Aorta (tissue), 5 donors: Measurements from ENCODE around the gene NAV1. TPM values are rescaled to one million over a fixed set of nuclear protein-coding genes. Genes with fewer than 3 reads are reported as not detected.

Experiments used
- ATAC-seq: fragments of 200-7000 bp; cut with Tn5 transposase; one replicate; pipeline ENCODE4 v1.9.1; 2022; ENCODE audit warnings: moderate library complexity; ENCODE audit not compliant: low FRiP score
- DNase-seq, 2 donors: peaks; one replicate each; pipeline ENCODE4 v3.0.0-alpha.2; 2020
- H3K27ac ChIP-seq, 2 donors: one replicate each; pipeline ENCODE4 v1.5.1; 2013; ENCODE audit warnings: low read length in 2 of 2, mild to moderate bottlenecking in 2 of 2, moderate library complexity in 2 of 2, control low read depth in 1 of 2, inconsistent platforms in 1 of 2, low read depth in 1 of 2
- H3K27me3 ChIP-seq, 2 donors: one replicate each; pipeline ENCODE4 v1.6.1; 2013; ENCODE audit warnings: control low read depth in 1 of 2, low read length in 1 of 2, mild to moderate bottlenecking in 1 of 2, moderate library complexity in 1 of 2; ENCODE audit not compliant: insufficient read depth in 2 of 2, control insufficient read depth in 1 of 2
- H3K36me3 ChIP-seq, 2 donors: one replicate each; pipeline ENCODE4 v1.6.1; 2013; ENCODE audit warnings: control low read depth in 1 of 2, low read length in 1 of 2, mild to moderate bottlenecking in 1 of 2; ENCODE audit not compliant: insufficient read depth in 2 of 2, control insufficient read depth in 1 of 2
- H3K4me1 ChIP-seq, 2 donors: one replicate each; pipeline ENCODE4 v1.6.1; 2013; ENCODE audit warnings: low read length in 2 of 2, control low read depth in 1 of 2, mild to moderate bottlenecking in 1 of 2, moderate library complexity in 1 of 2; ENCODE audit not compliant: insufficient read depth in 2 of 2, control insufficient read depth in 1 of 2
- H3K4me3 ChIP-seq, 2 donors: one replicate each; pipeline ENCODE4 v1.5.1; 2013; ENCODE audit warnings: low read length in 2 of 2, control low read depth in 1 of 2, mild to moderate bottlenecking in 1 of 2
- H3K9me3 ChIP-seq: one replicate; pipeline ENCODE4 v1.6.1; 2013; ENCODE audit warnings: mild to moderate bottlenecking, low read length; ENCODE audit not compliant: control insufficient read depth
- WGBS, 2 donors: extraction: QIAGEN DNeasy Blood & Tissue Kit; methylation state at CpG; one replicate each; pipeline ENCODE4 v1.1.7; 2013; 5-methylcytosine and 5-hydroxymethylcytosine counted together
- intact Hi-C, 2 donors: fragments of 100-400 bp; cut with DNase I; formaldehyde crosslinking; loops; one replicate each; pipeline versions ENCODE4 v1.14.2 to v1.15.0; 2022
- polyA plus RNA-seq, 2 donors: library from polyadenylated mRNA; stranded (reverse); fragments of 200-250 nt; gene quantifications; one replicate each; pipeline ENCODE4 v1.2.3, GENCODE V29; 2013
- total RNA-seq, 2 donors: library from RNA; stranded (reverse); fragmentation: NEBNext Ultra II Directional; extraction: Animal tissue kit (Norgen Biotek cat#: 25700); gene quantifications; one replicate each; pipeline ENCODE4 v1.2.1, GENCODE V29; 2021
- donor health status: healthy with polysubstance abuse.
- donor health status: Bipolar disorder and iron deficiency.
- donor health status: DM: no; HTN: no; CAD: no.
- donor health status: DM: no; HTN: no; CAD: no.
- donor health status: DM: yes; HTN: yes; CAD: no.

Gene NAV1
- total and polyA plus RNA-seq, 4 donors: 8.3 to 236 (median 100) TPM

- WGBS, 2 donors: 79 to 81% methylated on average over 3 of the region's 3 CpGs
- intact Hi-C loops: no loop called here
Observed at GRCh38 chr1:201528631-201529252, 10.2 kb upstream of the NAV1 start.

GRCh38 chr1:201530741-201531531 is 8.0 kb upstream of the NAV1 start:
- Histone ChIP-seq H3K36me3 (no peaks in the 10 kb centered on the region), H3K9me3 (no peaks in the 10 kb centered on the region), H3K4me1 (peaks cover 1 to 3% of the 10 kb centered on the region in 2 donors), H3K27ac (peak overlapping the region in 1 of 2 donors; percentile 27), H3K4me3 (no peak overlapping the region), H3K27me3 (no peaks in the 10 kb centered on the region)
- peak; percentile 94 for ATAC-seq
- DNase-seq: peak; percentile 92 to 96
- intact Hi-C loops: loop anchor here (2.0 to 10.0 kb wide), 4 partner anchors 174 to 424 kb away; partner anchors contain the start of genes SHISA4 (in 1 of the 2) and TIMM17A (in 1 of the 2)
- 6 to 7% methylated on average over 26 of the region's 26 CpGs for WGBS, 2 donors

More at GRCh38 chr1:201528631-201529252, 10.2 kb upstream of the NAV1 start:
- H3K27ac ChIP-seq: no peak overlapping the region
- H3K36me3 ChIP-seq: no peaks in the 10 kb centered on the region
- no peak overlapping the region for H3K4me3 ChIP-seq
- no peaks in the 10 kb centered on the region for H3K27me3 ChIP-seq
- no peaks in the 10 kb centered on the region for H3K9me3 ChIP-seq
- ATAC-seq (no peak), DNase-seq (no peak)
- no peaks in the 10 kb centered on the region for H3K4me1 ChIP-seq

- no peaks in the 10 kb centered on the region for H3K36me3 ChIP-seq
- 43 to 51% methylated on average over 9 of the region's 9 CpGs for WGBS, 2 donors
- peak; percentile 22 for ATAC-seq
- no peaks in the 10 kb centered on the region for H3K27me3 ChIP-seq
- H3K9me3 ChIP-seq: no peaks in the 10 kb centered on the region
- no peak overlapping the region for H3K27ac ChIP-seq
- no peak overlapping the region for H3K4me3 ChIP-seq
- intact Hi-C loops: loop anchor here (2.0 to 10.0 kb wide), 4 partner anchors 173 to 423 kb away; partner anchors contain the start of genes SHISA4 (in 1 of the 2) and TIMM17A (in 1 of the 2)
- no peak for DNase-seq
- peaks cover 1 to 3% of the 10 kb centered on the region in 2 donors for H3K4me1 ChIP-seq
Observed at GRCh38 chr1:201531551-201532425, 7.1 kb upstream of the NAV1 start.

- no peaks in the 10 kb centered on the region for H3K9me3 ChIP-seq
- intact Hi-C loops: loop anchor here in 1 of 2 donors (5.0 to 10.0 kb wide), 3 partner anchors 258 to 421 kb away; partner anchors contain the start of genes SHISA4 and TIMM17A
- H3K4me3 ChIP-seq: no peak overlapping the region
- no peak overlapping the region for H3K27ac ChIP-seq
- peaks cover 1 to 5% of the 10 kb centered on the region in 2 donors for H3K4me1 ChIP-seq
- H3K27me3 ChIP-seq: no peaks in the 10 kb centered on the region
- H3K36me3 ChIP-seq: no peaks in the 10 kb centered on the region
- DNase-seq (no peak), ATAC-seq (no peak)
- WGBS, 2 donors: 12 to 17% methylated on average over 4 of the region's 4 CpGs
Observed at GRCh38 chr1:201533836-201534235, 5.1 kb upstream of the NAV1 start.

- Histone ChIP-seq H3K4me3 (no peak overlapping the region), H3K36me3 (no peaks in the 10 kb centered on the region), H3K9me3 (no peaks in the 10 kb centered on the region), H3K27ac (peak overlapping the region; percentile 39 to 74), H3K27me3 (no peaks in the 10 kb centered on the region), H3K4me1 (peaks cover 1 to 5% of the 10 kb centered on the region in 2 donors)
- DNase-seq: peak in 1 of 2 donors; percentile 67
- 19% methylated on average over 6 of the region's 6 CpGs for WGBS, 2 donors
- intact Hi-C loops: loop anchor here in 1 of 2 donors (10.0 kb wide), 2 partner anchors 350 to 420 kb away; partner anchors contain the start of genes SHISA4 and TIMM17A
- no peak for ATAC-seq
Observed at GRCh38 chr1:201535046-201535918, 3.6 kb upstream of the NAV1 start.

GRCh38 chr1:201535919-201536245 is 3.0 kb upstream of the NAV1 start:
- Histone ChIP-seq H3K36me3 (no peaks in the 10 kb centered on the region), H3K4me3 (no peak overlapping the region), H3K9me3 (no peaks in the 10 kb centered on the region), H3K4me1 (peaks cover 1 to 5% of the 10 kb centered on the region in 2 donors), H3K27me3 (no peaks in the 10 kb centered on the region), H3K27ac (peak overlapping the region in 1 of 2 donors; percentile 74)
- DNase-seq: no peak
- ATAC-seq: no peak
- 40 to 53% methylated on average over 6 of the region's 6 CpGs for WGBS, 2 donors
- intact Hi-C loops: loop anchor here in 1 of 2 donors (10.0 kb wide), 2 partner anchors 349 to 419 kb away; partner anchors contain the start of genes SHISA4 and TIMM17A

- ATAC-seq (peak; percentile 68), DNase-seq (peak; percentile 84 to 89)
- WGBS, 2 donors: 23 to 41% methylated on average over 4 of the region's 4 CpGs
- intact Hi-C loops: loop anchor here in 1 of 2 donors (10.0 kb wide), 2 partner anchors 348 to 418 kb away; partner anchors contain the start of genes SHISA4 and TIMM17A
- Histone ChIP-seq H3K4me1 (peaks cover 1 to 5% of the 10 kb centered on the region in 2 donors), H3K27me3 (no peaks in the 10 kb centered on the region), H3K4me3 (no peak overlapping the region), H3K9me3 (no peaks in the 10 kb centered on the region), H3K27ac (peak overlapping the region in 1 of 2 donors; percentile 81), H3K36me3 (no peaks in the 10 kb centered on the region)
Observed at GRCh38 chr1:201536558-201536957, 2.4 kb upstream of the NAV1 start.
